ENCODE data around the gene ILF3. TPM values are rescaled to one million over a fixed set of nuclear protein-coding genes. Genes with fewer than 3 reads are reported as not detected.

Gene ILF3
- polyA plus RNA-seq, 3 donors = 34.4 to 189 (median 48.1) TPM

DNA sequence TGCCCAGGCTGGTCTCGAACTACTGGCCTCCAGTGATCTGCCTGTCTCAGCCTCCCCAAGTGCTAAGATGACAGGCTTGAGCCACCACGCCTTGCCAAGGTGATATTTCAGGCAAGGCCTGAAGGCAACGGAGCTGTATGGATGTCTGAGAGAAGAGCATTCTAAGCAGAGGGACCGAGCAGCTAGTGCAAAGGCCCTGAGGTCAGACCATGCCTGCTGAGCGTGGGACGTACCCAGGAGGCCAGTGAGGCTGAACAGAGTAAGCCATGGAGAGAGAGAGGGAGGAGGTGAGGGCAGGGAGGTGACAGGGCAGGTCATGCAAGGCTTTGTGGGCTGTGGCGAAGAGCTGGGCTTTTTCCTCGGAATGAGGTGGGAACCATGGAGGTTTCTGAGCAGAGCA is 32.2 kb upstream of the ILF3 start:
- no peak overlapping the region for H3K9ac ChIP-seq (ENCODE audit: insufficient read depth, low read length, poor library complexity, severe bottlenecking)
- Mint-ChIP-seq H3K4me3 (no peak overlapping the region), H3K27ac (no peak overlapping the region), H3K9me3 (no peaks in the 10 kb centered on the region), H3K4me1 (peaks cover 11% of the 10 kb centered on the region), H3K36me3 (peaks cover 18 to 25% of the 10 kb centered on the region in 2 donors), H3K27me3 (ENCODE audit: low read depth in 3 of 3) (peaks cover 0 to 12% (median 3%) of the 10 kb centered on the region in 3 donors)
- WGBS (ENCODE audit: insufficient coverage) = 100% methylated on average over 8 of the region's 8 CpGs
- intact Hi-C loops (cut with micrococcal nuclease) = no loop called here
- no peaks in the 10 kb centered on the region for H3K9me3 ChIP-seq (replicated peaks in 1 of 2; ENCODE audit: control insufficient read depth in 1 of 2, insufficient read depth in 1 of 2, low read length in 2 of 2)
- H3K4me3 ChIP-seq (replicated peaks in 1 of 3; ENCODE audit: low read depth in 2 of 3, low read length in 3 of 3) = no peak overlapping the region
- H3K27ac ChIP-seq (ENCODE audit: low read depth in 1 of 2, low read length in 2 of 2) = no peak overlapping the region
- no peaks in the 10 kb centered on the region for H3K79me2 ChIP-seq (ENCODE audit: insufficient read depth, low read length)
- peaks cover 82% of the 10 kb centered on the region for H4K20me1 ChIP-seq (ENCODE audit: insufficient read depth, low read length)
- H2AFZ ChIP-seq (ENCODE audit: insufficient read depth, low read depth, low read length, poor library complexity, severe bottlenecking) = no peak overlapping the region
- no peak overlapping the region for H3K4me2 ChIP-seq (replicated peaks; ENCODE audit: extremely low read depth, low read length, poor library complexity, severe bottlenecking)
- TF ChIP-seq, protein P1, sequence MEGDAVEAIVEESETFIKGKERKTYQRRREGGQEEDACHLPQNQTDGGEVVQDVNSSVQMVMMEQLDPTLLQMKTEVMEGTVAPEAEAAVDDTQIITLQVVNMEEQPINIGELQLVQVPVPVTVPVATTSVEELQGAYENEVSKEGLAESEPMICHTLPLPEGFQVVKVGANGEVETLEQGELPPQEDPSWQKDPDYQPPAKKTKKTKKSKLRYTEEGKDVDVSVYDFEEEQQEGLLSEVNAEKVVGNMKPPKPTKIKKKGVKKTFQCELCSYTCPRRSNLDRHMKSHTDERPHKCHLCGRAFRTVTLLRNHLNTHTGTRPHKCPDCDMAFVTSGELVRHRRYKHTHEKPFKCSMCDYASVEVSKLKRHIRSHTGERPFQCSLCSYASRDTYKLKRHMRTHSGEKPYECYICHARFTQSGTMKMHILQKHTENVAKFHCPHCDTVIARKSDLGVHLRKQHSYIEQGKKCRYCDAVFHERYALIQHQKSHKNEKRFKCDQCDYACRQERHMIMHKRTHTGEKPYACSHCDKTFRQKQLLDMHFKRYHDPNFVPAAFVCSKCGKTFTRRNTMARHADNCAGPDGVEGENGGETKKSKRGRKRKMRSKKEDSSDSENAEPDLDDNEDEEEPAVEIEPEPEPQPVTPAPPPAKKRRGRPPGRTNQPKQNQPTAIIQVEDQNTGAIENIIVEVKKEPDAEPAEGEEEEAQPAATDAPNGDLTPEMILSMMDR (IDR thresholded peaks at IDR 0.05) = no peak
- H3K4me1 ChIP-seq (ENCODE audit: control insufficient read depth in 1 of 2, insufficient read depth in 2 of 2, low read length in 2 of 2) = peaks cover 0 to 6% of the 10 kb centered on the region in 2 donors
- H3K36me3 ChIP-seq (replicated peaks in 1 of 2; ENCODE audit: control insufficient read depth in 1 of 2, insufficient read depth in 2 of 2, low read length in 2 of 2) = no peaks in the 10 kb centered on the region
- H3K27me3 ChIP-seq (ENCODE audit: control insufficient read depth in 2 of 2, insufficient read depth in 2 of 2, low read length in 2 of 2) = no peaks in the 10 kb centered on the region
- DNase-seq = no peak

DNA sequence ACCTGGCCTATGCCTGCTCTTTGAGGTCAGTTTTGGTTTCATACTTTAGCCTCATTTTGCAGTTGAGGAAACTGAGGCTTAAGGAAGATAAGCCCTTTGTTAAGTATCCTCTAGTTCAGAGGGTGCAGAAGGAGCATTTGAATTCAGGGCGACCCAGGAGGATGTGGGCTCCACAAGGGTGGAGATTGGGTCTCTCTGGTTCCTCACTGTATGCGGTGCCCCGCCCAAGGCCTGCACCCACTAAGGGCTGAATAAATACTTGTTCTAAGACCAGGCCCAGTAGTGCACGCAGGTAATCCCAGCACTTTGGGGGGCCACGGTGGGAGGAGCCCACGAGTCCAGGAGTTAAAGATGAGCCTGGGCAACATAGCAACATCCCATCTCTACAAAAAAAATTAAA is 29.6 kb upstream of the ILF3 start:
- peaks cover 0 to 6% of the 10 kb centered on the region in 2 donors for H3K4me1 ChIP-seq (ENCODE audit: control insufficient read depth in 1 of 2, insufficient read depth in 2 of 2, low read length in 2 of 2)
- H4K20me1 ChIP-seq (ENCODE audit: insufficient read depth, low read length) = peaks cover 75% of the 10 kb centered on the region
- Mint-ChIP-seq H3K4me1 (peaks cover 10% of the 10 kb centered on the region), H3K27me3 (ENCODE audit: low read depth in 3 of 3) (peaks cover 0 to 11% (median 3%) of the 10 kb centered on the region in 3 donors), H3K9me3 (no peaks in the 10 kb centered on the region), H3K36me3 (peaks cover 27 to 39% of the 10 kb centered on the region in 2 donors), H3K4me3 (peak overlapping the region in 1 of 2 donors; percentile 27), H3K27ac (no peak overlapping the region)
- no peak overlapping the region for H3K9ac ChIP-seq (ENCODE audit: insufficient read depth, low read length, poor library complexity, severe bottlenecking)
- TF ChIP-seq, protein P1 (IDR thresholded peaks at IDR 0.05) = no peak
- 92% methylated on average over 5 of the region's 6 CpGs for WGBS (ENCODE audit: insufficient coverage)
- no peak for DNase-seq
- no peak overlapping the region for H3K4me2 ChIP-seq (replicated peaks; ENCODE audit: extremely low read depth, low read length, poor library complexity, severe bottlenecking)
- H3K4me3 ChIP-seq (replicated peaks in 1 of 3; ENCODE audit: low read depth in 2 of 3, low read length in 3 of 3) = no peak overlapping the region
- H3K27ac ChIP-seq (ENCODE audit: low read depth in 1 of 2, low read length in 2 of 2) = no peak overlapping the region
- intact Hi-C loops (cut with micrococcal nuclease) = no loop called here
- no peaks in the 10 kb centered on the region for H3K27me3 ChIP-seq (ENCODE audit: control insufficient read depth in 2 of 2, insufficient read depth in 2 of 2, low read length in 2 of 2)
- no peak overlapping the region for H2AFZ ChIP-seq (ENCODE audit: insufficient read depth, low read depth, low read length, poor library complexity, severe bottlenecking)
- no peaks in the 10 kb centered on the region for H3K9me3 ChIP-seq (replicated peaks in 1 of 2; ENCODE audit: control insufficient read depth in 1 of 2, insufficient read depth in 1 of 2, low read length in 2 of 2)
- peaks cover 16 to 23% of the 10 kb centered on the region in 2 donors for H3K36me3 ChIP-seq (replicated peaks in 1 of 2; ENCODE audit: control insufficient read depth in 1 of 2, insufficient read depth in 2 of 2, low read length in 2 of 2)
- no peaks in the 10 kb centered on the region for H3K79me2 ChIP-seq (ENCODE audit: insufficient read depth, low read length)
